Fibroblast of lung (primary cell): ENCODE results near the gene MYBPH.

Source experiments
- EZH2 ChIP-seq: IDR thresholded peaks from 2 replicates; pipeline ENCODE4 v1.5.1; 2012; ENCODE audit warnings: low read length, control low read depth, mild to moderate bottlenecking; ENCODE audit errors: missing control alignments
- TF ChIP-seq, protein P1 (sequence below), 2 donors: IDR thresholded peaks in 1 of 2; conservative IDR thresholded peaks in 1 of 2; 1 replicate in 1 of 2; 2 replicates in 1 of 2; pipeline ENCODE4 v1.5.1; 2011 to 2012; ENCODE audit warnings: low read length in 2 of 2, control low read depth in 1 of 2, inconsistent platforms in 1 of 2, low read depth in 1 of 2, mild to moderate bottlenecking in 1 of 2

DNA sequence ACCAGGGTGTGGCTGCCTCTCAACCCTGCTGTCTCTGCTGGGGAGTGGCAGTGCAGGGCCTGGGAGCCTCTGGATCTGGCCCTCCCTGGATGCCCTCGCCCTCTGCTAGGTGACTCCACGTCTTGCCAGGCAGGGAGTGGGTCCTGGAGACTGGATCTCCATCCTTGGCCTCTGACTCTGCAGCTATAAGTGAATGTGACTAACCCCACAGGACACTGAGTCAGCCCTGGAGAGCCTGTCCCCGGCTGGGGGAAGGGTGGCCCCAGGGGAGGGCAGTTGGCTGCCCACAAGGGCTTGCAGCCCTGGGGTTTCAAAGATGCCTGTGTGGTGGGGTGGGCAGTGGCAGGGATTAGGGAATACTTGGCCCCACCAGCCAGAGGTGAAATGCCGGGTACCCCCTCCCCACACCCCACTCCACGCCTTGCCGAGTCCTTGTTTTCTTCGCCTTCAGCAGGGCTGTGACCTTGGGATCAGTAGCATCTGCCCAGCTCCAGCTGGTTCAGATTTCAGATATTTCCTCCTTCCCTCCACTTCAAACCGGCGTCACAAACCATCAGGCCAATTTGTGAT lies 1.9 kb upstream of the MYBPH start:
- TF ChIP-seq, protein P1, sequence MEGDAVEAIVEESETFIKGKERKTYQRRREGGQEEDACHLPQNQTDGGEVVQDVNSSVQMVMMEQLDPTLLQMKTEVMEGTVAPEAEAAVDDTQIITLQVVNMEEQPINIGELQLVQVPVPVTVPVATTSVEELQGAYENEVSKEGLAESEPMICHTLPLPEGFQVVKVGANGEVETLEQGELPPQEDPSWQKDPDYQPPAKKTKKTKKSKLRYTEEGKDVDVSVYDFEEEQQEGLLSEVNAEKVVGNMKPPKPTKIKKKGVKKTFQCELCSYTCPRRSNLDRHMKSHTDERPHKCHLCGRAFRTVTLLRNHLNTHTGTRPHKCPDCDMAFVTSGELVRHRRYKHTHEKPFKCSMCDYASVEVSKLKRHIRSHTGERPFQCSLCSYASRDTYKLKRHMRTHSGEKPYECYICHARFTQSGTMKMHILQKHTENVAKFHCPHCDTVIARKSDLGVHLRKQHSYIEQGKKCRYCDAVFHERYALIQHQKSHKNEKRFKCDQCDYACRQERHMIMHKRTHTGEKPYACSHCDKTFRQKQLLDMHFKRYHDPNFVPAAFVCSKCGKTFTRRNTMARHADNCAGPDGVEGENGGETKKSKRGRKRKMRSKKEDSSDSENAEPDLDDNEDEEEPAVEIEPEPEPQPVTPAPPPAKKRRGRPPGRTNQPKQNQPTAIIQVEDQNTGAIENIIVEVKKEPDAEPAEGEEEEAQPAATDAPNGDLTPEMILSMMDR (conservative IDR thresholded peaks at IDR 0.05 in 1 of 2, IDR thresholded peaks at IDR 0.05 in 1 of 2; ENCODE audit: low read depth in 1 of 2, low read length in 2 of 2) = no peak
- no peak for TF ChIP-seq EZH2
